Raji (cell line): ENCODE results near the gene SEL1L3.

Source experiments
- POLR2A ChIP-seq: IDR thresholded peaks from 2 replicates; pipeline ENCODE4 v1.6.1; 2011; ENCODE audit warnings: low read depth, low read length, control low read depth; ENCODE audit not compliant: insufficient read depth

SEL1L3 gene

GRCh38 chr4:25817059-25817681 is 45.6 kb downstream of the SEL1L3 start:
- no peak for TF ChIP-seq POLR2A

GRCh38 chr4:25816591-25817058 is 46.2 kb downstream of the SEL1L3 start:
- TF ChIP-seq POLR2A = no peak

GRCh38 chr4:25815586-25815985 is 47.2 kb downstream of the SEL1L3 start:
- no peak for TF ChIP-seq POLR2A

GRCh38 chr4:25814301-25815136 is 48.3 kb downstream of the SEL1L3 start:
- no peak for TF ChIP-seq POLR2A

- no peak for TF ChIP-seq POLR2A
These were observed 49.2 kb downstream of the SEL1L3 start for GRCh38 chr4:25813448-25814106.

- TF ChIP-seq POLR2A = no peak
These were observed 50.9 kb downstream of the SEL1L3 start for GRCh38 chr4:25811841-25812240.

- TF ChIP-seq POLR2A = no peak
These were observed 51.5 kb downstream of the SEL1L3 start for GRCh38 chr4:25811374-25811690.

- TF ChIP-seq POLR2A = no peak
These were observed 52.1 kb downstream of the SEL1L3 start for GRCh38 chr4:25810461-25811373.

- TF ChIP-seq POLR2A = no peak
These were observed 52.8 kb downstream of the SEL1L3 start for GRCh38 chr4:25809996-25810395.

GRCh38 chr4:25807102-25807728 is 55.6 kb downstream of the SEL1L3 start:
- TF ChIP-seq POLR2A = no peak

- no peak for TF ChIP-seq POLR2A
These were observed 57.4 kb downstream of the SEL1L3 start for GRCh38 chr4:25805255-25805860.

- no peak for TF ChIP-seq POLR2A
These were observed 59.0 kb downstream of the SEL1L3 start for GRCh38 chr4:25803720-25804225.

- no peak for TF ChIP-seq POLR2A
These were observed 61.2 kb downstream of the SEL1L3 start for GRCh38 chr4:25801594-25801993.

GRCh38 chr4:25800245-25800644 is 62.5 kb downstream of the SEL1L3 start:
- TF ChIP-seq POLR2A = no peak
